Activated CD4-positive, CD25-positive, alpha-beta regulatory T cell treated with anti-CD3 and anti-CD28 coated beads, Interleukin-2, amount 50 U/mL, for 72 hours (primary cell): ENCODE measurements around the gene NAV2.

Source experiments
- DNase-seq: peaks from one replicate; pipeline ENCODE4 v3.0.0; 2021

NAV2 gene

DNA sequence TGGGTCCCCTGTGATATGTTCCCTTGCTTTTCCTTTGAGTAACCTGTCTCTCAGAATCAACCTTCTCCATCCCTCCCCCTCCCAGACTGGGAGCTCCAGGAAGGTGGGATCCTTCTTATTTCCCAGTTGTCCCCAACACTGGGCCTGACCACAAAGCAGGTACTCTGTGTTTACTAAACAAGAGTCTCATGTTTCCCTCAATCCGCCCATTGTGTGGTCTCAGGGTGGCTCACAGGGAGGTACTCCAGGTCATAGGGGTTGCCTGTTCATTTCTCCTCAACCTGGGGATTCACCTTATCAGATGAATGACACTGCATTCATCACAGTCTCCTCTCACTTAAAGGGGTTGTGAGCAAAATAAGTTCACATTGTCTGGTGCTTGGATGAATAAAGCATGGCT, 26.4 kb upstream of the NAV2 start:
- DNase-seq = no peak

DNA sequence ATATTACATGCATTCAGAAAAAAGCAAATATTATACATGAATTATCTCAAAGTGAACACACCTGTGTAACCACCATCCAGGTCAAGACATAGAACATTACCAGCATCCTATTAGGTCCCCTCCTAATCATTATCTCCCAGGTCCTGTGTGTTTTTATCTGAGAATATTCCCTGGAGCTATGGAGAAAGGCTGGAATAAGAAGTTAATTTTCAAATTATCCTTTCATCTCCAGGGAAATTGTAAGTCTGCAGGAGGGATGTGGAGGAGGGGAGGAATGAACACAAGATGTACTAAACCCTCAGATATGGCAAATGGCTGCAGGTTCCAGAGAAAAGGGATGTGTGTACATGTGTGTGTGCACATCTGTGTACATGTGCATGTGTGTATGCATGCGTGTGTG, 25.2 kb upstream of the NAV2 start:
- no peak for DNase-seq

DNA sequence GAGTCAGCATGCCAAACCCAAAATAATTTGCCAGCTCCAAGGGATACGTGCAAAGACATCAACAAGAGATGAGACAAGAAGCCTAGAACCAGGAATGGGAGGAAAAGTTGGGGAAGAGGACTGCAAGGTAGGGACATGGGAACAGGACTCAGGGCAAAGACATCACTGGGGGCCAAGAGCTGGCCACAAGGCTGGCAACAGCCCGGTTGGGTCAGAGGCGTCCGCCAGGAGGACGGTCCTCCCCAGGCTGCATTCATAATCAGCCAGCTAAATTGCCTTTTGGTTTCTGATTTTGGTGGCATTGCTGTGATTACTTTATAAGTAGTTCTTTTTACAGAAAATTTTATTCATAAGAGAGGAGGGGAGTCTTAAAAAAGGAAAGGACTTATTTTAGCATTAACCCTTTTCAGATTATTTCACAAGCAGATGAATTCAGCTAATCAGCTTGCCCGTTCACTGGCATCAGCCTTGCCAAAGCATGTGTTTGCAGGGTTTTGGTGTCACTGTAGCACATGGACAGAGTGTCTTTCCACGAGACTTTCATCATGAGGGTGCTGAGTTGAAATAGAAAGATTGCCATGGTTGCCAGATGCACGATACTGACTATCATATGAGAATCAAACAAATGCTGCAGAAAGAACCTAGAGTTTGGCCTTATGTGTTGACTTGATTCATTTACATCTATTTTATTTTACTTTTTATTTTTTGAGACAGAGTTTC, 23.2 kb upstream of the NAV2 start:
- no peak for DNase-seq

DNA sequence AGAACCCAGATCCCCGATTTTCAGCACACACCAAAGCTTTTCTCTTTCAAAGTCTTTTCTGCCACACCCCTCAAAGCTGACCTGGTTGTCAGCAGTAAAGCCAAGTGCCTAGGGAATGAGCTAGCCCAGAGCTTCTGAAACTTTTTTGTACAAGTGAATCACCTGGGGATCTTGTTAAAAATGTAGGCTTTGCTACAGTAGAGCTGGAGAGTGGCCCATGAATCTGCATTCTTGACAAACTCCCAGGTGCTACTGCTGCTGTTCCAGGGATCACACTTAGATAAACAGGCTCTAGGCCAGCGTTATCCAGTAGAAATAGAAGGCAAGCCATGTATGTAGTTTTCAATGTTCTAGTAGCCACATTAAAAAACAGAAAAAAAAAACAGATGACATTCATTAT, 21.8 kb upstream of the NAV2 start:
- DNase-seq = no peak

DNA sequence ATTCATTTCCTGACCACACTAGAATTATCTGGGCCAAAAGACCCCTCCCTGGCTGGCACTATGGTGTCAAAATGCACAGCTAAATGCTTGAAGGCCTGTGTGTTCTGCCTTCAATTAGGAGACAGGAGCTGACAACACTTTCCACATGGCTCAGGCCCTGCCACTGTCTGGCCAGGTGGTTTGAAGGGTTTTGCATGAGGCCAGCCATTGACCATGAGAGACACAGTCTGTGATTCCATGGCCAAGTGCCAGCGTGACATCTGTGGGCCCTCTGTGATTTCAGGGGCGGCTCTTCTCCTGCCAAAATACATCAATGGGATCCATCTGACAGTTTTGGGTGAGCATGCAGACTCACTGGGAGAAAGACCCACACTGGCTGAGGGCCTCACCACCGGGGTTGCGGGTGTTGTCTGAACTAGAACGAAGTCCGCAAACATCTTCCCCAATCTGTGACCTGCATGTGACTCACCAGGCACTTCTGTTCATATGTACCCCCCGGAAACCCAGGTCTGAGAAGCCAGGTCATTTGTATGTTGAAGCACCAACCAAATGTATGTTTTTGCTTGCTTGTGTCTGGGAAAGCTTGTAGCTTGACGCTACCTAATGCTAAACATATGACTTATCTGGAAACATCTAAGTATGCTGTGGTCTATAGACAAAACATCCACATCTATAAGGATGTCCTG, 20.7 kb upstream of the NAV2 start:
- DNase-seq = no peak

DNA sequence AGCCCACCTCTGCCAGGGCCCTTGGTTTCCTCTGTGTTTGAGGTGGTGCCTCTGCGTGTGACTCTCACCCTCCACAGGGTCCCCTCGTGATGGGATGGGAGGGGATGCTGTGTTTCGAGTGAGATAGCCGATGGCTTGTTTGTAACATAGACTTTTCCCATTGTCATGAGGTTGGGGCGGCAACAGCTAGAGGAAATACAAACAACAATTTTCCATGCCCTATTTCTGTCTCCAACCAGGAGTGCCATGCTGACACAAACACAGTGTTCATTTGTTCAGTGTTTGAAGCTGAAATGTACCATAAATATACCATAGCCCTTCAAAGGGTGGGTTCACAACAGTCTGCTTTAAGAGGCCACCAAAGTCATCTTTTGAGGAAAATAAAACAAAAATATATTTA, 19.5 kb upstream of the NAV2 start:
- no peak for DNase-seq

DNA sequence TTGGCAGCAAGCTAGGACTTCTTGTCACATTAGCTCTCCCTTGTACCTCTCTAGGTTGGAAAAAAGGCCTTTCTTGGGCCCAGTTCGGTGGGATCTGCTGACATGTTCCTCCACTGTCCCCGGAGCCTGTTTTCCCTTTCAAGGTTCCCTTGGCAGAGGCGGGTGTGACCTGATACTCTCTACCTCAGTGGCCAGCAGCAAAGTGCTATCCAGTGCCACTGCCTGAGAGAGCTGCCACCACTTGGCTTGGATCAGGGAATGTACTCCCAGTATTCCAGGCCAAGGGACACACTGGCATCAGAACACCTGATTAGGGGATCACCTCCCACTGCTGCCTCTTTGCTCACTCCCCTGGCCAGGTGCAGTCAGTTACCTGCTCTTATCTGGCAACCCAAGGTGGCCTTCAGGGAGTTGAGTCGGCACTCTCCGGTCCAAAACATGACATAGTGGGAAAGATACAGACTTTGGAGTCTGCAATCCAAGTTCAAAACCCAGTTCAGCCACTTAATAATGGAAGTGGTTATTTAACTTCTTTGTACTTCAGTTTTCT, 17.8 kb upstream of the NAV2 start:
- no peak for DNase-seq

DNA sequence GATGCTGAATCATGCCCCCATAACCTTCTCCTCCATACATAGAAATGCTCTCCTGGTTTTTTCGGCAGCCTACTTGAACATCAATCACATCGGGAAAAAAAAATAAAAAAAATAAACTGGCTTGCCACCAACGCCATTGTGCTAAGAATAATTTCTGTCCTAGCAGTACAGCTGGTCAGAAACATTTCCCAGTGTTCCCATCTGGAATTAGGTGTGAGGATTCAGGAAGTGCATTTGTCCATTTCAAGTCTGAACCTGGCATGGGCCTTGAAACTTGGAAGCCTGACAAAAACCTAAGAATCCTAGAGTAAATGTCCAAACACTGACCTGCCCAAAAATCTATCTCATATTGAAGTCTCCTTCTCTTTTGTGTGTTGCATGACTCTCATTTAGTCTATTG, 16.6 kb upstream of the NAV2 start:
- no peak for DNase-seq

DNA sequence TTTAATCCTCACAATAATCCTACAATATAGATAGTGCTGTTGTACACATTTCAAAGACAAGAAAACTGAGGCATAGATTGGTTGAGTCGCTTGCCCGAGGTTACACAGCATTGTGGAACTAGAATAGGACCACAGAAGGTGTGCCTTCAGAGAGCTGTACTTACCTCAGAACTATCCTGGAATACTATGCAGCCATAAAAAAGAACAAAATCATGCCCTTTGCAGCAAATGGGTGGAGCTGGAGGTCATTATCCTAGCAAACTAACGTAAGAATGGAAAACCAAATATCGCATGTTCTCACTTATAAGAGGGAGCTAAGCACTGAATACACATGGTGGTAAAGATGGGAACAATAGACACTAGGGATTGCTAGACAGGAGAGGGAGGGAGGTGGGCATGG, 15.7 kb upstream of the NAV2 start:
- no peak for DNase-seq

DNA sequence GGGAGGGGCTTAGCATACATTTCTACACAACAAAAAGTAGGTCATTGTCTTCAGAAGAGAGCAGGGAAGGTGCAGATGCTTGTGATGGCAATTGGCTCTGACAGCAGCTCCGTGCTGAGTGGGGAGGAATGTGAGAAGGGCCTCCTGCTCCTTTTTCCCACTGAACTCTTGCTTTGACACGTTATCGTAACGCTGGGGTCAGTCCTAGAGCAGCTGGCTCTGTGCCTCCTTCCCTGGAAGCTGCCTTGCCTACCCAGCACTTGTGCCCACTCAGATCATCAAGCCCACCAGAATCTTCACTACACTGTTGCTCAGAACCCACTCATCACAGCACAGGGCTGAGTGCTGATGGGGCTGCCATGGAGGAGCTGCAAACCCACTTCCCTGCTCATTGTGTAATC, 14.9 kb upstream of the NAV2 start:
- DNase-seq = no peak

DNA sequence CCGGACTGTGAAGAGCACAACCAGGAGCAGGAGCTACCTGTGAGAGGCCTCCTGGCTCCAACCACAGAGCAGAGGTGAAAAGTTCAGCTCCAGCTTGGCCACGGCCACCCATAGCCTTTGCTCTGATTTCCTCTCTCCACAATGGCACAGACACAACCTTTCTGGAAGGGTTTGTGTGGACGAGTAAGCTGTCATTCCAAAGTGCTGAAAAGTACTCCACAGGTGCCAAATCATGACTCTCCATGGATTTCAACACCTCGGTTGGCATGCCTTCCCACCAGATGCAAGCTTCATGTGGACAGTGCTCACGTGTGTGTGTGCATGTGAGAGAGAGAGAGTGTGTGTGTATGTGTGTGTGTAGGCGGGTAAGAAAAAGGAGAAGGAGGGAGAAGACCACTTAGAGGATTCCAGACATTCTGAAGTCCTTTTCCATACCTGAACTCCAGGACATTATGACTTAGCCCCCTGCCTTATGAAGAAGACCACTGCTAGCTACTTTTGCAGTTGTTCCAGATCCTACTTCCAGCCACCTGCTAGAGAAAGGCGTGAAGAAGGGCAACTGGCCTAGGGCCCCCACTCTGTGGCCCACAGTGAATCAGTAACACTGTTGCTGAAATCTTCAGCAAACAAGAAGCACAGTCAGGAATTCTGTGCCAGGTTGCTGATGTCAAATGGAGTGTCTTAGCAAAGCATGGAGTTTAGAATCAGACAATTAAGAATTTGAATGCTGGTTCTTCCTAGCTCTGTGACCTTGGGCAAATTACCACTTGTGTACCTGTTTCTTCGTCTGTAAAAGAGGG, 13.9 kb upstream of the NAV2 start:
- no peak for DNase-seq

DNA sequence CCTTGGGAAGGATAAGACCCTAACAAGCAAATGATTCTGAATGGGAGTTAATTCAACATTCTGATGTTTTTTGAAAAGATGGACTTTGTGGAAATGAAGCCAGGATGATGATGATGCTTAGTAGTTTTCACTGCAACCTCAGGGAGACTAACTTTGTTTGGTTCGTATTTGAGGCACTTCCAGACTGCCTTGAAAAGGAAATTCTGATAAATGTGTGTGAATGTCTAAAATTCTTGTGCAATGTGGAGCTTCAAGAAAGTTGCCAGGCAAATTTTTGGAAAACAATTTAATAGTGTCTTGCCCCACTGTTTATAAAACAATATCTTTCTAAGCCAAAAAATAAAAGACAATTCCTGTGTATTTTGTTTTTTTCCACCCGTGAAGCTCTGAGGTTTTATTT, 11.2 kb upstream of the NAV2 start:
- DNase-seq = no peak

DNA sequence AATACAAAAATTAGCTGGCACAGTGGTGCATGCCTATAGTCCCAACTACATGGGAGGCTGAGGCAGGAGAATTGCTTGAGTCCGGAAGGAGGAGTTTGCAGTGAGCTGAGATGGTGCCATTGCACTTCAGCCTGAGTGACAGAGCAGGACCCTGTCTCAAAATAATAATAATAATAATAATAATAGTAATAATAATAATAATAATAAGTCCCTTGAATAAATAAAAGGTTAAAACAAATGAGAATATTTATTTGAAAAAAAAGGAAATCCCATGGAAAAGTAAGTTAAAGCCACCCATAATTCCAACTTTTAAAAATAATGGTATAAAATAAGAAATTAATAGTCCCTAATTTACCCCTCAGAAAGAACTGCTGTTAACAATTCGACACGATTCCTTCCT, 10.0 kb upstream of the NAV2 start:
- no peak for DNase-seq

DNA sequence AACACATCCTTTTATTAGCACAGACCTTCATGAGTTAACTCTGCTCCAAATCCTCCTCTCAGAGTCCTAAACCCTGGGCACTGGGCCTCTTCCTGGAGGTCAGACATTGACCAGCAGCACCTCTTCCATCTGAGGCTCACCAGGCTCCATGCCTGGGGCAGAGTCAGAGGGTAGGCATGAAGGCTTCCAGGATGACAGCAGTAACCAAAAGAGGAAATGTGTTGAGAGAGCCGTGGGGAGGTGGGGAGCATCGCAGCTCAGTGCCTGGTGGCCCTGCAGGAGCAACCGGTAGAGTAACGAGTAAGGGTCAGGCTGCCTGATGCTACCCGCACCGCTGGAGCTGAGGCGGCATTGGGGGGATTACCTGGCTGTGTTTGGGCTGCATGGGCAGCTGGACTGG, 9.4 kb upstream of the NAV2 start:
- no peak for DNase-seq

DNA sequence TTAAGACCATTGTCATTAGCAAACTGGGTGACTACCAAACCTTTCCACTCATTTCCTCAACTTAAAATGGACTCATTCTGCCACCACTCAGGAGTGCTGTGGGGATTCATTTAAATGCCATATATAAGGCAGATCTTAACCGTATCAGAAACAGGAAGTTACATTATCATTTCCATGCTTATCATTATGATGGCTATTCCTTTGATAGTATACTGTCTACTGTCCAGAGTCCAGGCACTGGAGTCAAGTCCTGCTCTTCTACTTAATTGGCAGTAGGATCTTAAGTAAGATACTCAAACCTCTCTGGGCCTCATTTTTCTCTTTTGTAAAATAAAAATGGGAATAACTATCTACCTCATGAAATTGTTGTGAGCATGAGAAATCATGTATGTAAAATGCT, 8.4 kb upstream of the NAV2 start:
- DNase-seq = no peak

DNA sequence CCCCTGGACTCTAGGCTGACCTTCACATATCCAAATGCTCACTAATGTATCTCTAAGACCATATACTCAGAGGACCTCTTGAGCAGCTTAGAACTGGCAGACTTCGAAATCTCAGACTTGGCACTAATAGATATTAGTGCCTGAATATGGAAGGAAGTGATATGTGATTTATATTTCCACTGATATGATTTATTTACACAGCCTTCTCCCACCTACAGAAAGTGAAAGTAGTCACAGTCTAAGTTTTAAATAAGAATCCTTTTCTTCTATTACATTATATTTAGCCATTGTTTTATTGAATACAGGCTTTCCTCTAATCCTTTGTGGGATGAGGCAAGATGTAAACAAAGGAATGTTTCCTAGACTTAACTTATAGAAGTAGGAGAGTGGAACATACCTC, 6.7 kb upstream of the NAV2 start:
- DNase-seq = no peak

DNA sequence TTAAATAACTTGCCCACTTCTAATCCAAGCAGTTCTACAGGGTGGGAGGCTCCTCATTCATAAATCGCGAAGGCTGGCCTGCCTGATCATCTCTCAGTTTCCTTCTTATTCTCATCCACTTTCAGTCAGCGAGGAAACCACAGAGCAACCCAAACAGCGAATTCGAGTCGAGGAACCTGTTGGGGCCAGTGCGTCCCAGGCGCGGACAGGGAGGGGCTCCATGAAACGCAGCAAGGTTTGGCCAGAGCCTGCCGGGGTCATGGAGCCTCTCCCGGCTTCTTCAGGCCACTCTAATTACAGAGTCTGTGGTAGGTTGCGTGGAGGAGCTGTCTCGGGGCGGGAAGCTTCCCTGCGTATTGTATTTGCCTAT, 741 bp upstream of the NAV2 start:
- peak; percentile 36 for DNase-seq

DNA sequence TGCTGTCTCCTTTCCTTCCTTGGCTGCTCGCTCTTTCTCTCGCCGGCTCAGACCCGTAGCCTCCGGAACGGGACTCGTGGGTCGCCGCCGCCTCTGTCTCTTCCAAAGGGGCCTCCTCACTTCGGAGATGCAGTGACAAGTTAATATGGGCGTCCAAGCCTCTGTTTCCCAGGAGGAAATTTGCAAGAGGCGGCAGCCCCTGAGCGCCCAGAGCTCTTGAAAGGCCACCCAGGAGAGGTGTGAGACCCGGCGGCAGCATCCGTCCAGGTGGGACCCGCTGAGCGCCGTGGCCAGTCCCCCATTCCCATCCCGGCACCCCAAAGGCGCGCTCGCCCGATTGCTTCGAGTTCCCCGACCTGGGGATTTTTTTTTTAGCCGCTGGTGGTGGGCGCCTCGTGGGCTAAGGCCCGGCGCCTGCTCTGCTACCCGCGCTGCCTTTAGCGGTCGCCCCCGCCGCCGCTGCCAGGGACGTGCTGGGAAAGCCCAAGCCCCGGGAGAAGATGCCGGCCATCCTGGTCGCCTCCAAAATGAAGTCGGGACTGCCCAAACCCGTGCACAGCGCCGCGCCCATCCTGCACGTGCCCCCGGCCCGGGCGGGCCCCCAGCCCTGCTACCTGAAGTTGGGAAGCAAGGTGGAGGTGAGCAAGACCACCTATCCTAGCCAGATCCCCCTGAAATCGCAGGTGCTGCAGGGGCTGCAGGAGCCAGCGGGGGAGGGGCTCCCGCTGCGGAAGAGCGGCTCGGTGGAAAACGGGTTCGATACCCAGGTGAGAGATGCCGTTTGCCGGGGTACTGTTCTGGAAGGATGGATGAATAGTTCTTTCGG, 772 bp downstream of the NAV2 start:
- DNase-seq = peak; percentile 34

DNA sequence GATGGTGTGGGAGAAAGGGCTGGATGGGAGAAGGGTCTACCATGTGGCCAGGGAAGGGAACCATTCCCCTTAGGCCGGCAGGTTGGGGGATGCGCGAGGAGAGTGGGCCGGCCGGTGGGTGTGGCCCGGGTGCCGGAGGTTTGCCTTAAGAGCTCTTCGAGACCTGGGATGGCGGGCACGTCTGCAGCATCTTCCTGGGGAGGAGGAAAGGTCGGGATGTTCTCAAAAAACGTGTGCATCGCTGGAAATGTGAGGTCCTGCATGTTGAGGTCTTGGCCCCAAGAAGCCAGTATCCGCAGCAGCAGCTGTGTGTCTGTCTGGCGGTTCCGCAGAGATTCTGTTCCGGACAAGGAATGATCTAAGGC, 1.4 kb downstream of the NAV2 start:
- DNase-seq = no peak

DNA sequence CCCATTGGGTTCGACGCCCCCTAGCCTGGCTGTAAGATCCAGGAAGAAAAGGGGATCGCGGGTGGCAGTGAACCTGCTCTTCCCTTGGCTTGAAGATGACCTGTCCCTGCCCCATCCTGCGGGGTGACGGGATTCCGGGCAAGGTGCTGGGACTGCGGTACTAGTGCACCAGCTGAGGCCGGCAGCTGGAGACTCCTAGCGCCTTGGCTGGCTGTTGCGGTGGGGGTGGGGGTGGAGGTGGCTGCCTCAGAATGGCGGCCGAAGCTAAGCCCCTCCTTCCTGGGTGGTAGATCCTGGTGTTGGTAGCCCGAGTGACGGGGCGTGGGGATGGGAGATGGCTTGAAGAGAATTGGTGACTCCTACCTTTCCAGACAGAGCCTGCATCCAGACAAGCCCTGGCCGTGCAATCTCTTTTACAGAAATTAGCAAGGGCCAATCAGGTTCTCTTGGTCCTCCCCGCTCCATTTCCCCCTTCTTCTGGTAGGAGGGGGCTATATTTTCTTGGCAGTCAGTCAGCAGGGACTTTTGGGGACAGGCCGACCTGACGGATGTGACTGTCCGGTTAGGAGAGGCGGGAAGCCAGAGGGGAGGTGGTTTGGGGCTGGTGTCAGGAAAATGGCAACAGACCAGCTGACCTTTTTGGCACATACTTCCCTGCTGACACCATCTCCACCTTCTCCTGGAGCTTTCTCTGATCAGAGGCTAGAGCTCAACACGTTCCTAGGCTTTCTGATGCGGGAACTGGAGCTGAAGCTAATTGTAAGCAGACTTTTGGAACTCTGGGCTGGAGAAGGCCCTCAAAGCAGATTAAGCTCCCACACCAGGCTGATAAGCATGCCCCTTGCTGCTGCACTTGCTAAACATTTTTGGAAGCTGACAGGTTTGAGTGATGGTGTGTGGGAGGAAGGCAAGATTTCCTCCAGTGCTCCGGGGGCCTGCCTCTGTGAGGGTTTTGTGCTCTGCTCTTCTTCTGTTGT, 2.0 kb downstream of the NAV2 start:
- DNase-seq = no peak

DNA sequence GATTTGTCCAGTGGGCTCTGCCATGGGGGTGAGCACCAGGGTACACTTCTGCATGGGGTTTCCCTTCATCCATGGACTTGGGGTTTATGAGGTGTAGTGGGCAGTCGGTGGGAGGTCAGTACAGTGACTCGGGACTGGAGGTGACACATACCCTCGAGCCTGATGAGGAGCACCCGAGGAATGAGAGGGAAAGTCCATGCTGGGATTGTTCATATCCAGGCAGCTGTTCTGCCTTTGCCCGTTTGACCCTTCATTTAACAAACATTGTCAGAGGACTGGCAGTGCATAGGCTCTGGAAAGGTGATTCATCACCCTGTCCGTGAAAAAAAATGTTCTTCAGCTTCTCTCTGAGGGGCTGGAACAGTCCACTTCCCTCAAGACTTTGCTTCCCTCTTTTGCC, 2.7 kb downstream of the NAV2 start:
- no peak for DNase-seq

DNA sequence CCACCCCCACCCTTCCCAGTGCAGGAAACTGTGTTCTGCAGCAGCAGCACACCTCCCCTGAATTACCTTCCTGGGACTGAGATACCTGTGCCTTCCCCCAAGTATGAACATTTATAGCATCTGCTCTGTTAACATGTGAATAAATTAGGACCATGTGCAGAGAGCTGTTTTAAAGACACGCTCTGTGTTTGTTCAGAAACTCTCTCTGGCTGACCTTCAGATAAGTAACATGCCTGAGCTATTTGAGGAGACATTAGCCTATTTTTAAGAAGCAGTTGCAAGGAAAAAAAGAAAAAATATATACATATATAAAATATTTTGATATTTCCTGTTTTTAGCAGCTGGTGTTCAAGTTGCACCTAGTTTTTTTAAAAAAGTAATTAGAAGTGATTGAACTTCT, 5.4 kb downstream of the NAV2 start:
- no peak for DNase-seq
